GM19035 (cell line): Measurements from ENCODE around the gene TMEM108.
A peak's percentile ranks its signal among the peaks of the same experiment; 100 is the strongest.

ENCODE experiments used
- ATAC-seq: cut with Tn5 transposase; IDR thresholded peaks from one replicate; pipeline ENCODE4 v1.9.1; 2021; ENCODE audit not compliant: unreplicated experiment

TMEM108 gene

DNA sequence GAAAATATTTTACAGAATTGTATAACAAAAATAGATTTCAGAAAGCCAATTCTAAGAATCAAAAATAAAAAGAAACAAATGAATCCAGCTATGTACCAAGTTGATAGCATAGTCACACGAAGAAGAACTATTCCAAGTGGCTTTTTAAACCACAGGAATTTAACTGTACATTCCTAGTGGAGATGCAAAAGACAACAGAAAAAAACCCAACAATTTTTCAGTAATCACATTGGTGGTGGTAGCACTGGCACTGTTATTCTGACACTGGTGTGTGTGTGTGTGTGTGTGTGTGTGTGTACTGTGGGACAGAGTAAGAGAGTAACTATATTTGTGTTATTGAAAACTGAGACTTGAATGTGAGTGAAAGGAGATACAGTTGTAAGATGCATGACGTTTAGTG, 370.8 kb downstream of the TMEM108 start:
- ATAC-seq = no peak

DNA sequence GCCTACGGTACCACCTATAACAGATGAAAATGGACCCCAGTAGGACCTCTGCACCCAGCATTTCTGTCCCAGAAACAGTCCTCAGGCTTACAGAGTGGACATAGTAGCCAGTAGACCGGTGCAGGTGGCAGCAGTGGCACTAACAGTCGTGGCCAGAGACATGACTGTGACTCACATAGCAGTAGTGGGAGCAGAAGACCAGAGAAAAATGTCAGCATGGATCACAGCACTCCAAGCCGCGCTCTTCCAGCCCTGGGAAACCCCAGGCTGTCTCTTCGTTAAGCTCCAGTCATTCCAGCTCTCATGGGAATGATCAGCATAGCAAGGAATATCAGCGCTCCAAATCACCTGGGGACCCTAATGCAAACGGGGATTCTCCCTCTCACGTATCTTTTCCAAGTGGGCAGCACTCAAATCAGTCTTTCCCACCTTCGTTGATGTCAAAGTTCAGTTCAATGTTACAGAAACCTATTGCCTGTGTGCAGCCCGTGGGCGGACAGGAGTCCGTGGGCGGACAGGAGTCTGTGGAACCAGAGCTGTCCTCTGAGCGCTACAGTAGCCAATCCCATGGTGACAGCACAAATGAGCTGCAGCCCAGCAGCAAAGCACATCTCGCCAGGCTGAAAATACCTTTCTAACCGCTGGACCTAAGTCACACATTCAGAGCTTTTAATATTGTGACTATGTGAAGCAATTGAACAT, 372.2 kb downstream of the TMEM108 start:
- no peak for ATAC-seq

- no peak for ATAC-seq
Observed at GRCh38 chr3:133412183-133413132, 374.3 kb downstream of the TMEM108 start.

GRCh38 chr3:133413161-133414020, 375.2 kb downstream of the TMEM108 start:
- no peak for ATAC-seq

DNA sequence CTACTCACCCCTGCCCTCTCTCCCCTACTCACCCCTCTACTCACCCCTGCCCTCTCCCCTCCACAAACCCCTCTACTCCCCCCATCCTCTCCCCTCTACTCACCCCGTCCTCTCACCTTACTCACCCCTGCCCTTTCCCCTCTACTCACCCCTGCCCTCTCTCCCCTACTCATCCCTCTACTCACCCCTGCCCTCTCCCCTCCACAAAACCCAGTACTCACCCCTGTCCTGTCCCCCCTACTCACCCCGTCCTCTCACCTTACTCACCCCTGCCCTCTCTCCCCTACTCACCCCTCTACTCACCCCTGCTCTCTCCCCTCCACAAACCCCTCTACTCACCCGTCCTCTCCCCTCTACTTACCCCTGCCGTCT, 375.8 kb downstream of the TMEM108 start:
- no peak for ATAC-seq

DNA sequence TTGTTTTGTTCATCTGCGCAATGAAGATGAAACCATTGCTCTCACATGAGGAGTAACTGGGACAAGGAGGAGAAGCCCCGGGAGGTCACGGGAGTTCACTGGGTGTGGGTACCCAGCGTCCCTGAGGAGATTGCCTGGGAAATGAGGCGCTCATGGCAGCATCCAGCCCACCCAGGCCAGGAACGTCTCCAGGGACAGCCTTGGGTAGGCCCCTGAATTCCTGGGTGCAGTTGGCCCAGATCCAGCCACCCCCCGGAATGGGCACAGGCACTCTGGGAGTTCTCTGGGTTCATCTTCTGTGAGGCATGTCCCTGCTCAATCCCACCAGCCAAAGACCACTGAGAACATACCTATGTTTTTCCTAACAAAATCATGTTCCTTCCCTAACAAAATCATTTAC, 380.2 kb downstream of the TMEM108 start:
- ATAC-seq = no peak

DNA sequence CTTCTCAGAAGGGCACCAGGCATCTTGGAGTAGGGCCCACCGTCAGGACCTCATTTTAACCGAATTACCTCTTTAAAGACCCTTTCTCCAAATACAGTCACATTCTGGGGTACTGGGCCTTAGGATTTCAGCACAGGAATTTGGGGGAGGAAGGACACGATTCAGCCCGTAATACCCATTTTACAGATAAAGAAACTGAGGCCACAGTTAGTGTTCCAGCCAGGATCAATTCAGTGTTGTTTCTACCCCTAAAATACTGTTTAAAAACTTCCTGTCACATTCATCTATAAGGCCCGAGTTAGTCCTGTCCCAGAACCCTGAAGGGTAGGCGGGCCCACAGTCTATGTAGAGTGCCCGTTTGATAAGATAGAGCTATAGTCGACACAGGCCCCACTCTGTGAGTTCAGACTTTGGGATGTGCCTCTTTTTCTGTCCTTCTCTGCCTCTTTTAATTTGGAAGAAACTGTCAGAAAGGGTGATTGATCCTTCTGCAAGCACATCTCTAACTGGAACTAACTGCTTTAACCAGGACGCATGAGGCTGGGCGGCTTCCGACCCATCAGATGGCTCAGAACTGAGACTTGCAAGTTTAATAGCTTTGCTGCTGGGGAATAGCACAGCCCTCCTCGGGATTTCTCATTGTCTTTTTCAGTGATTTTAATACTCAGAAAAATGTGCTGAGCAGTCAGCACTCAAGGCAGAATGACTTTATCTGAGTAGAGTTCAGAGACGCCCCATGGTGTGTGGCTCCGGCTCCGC, 381.1 kb downstream of the TMEM108 start:
- ATAC-seq = no peak

DNA sequence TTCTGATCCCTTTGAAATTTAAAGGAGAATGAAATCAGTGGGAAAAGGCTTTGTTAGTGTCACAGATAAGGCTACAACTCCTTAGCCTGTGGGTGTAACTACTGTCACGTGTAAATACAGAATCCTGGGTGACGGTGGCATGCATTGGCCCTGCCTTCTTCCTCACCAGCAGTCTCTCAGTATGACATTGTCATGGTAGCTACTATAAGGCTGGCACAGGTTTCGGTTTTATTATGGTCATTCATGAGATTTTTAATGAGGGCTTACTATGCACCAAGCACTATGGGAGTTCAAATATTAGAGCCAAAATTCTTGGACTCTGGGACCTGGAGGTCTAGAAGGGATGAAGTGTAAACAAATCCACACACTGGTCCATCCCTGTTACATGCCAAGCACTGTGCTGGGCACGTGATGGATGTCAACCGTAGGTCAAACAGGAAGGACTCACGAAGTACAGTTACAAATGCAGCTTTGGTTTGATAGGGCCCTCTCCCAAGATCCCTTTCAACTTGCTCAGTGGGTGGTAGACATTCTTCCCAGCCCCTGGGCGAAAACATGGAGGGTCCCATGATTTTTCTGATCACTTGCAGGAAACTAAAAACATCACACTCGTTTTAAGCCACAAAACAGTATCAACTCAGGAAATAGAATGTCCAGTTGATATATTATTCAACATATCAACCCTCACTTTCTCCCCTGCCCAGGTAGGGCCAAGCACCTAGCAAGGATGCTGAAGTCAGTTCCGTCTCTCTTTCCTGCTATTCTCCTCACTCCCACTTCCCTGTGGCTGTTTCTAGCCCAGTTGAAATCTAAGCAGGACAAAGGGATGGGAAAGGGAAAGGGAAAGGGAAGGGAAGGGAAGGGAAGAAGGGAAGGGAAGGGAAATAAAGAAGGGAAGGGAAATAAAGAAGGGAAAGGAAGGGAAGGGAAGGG, 387.0 kb downstream of the TMEM108 start:
- ATAC-seq = peak; percentile 41

- no peak for ATAC-seq
Observed at GRCh38 chr3:133425898-133426297, 387.7 kb downstream of the TMEM108 start.

DNA sequence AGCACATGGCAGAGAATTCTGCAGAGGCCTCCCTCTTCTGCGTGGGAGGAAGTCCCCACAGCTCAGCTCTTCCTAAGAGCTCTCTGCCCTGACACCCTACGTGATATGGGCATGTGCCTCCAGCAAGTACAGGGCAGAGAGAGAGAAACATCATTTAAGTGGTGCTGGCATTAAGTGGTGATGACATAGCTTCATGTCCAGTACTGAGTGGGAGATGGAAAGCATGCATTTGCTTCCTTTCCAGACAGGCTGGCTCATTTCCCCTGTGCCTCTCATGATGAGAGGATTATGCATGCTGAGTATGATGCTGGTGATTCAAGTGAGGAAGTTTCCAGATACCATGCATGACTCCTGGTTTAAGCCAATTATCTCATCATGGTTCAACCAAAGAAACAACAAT, 388.5 kb downstream of the TMEM108 start:
- no peak for ATAC-seq

DNA sequence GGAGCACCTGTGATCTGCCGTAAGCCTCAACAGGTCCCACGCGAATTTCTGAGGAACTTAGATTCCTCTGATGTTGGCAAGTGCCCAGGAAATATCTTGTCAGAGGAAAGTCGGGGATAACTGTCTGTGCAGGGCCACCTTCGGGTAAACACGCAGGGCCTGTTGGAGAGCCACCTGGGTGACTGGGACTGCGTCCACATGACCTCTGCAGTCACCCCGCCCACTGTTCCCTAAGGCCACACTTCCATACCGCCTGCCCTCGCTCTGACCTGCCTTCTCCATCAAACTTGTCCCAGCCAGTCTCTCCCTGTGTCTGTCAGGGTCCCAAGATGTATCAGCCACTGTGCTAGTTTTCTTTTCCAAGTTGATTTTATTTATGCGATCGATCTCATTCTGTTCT, 390.4 kb downstream of the TMEM108 start:
- ATAC-seq = no peak

- ATAC-seq = no peak
Observed at GRCh38 chr3:133429063-133429462, 390.9 kb downstream of the TMEM108 start.

GRCh38 chr3:133439563-133439962, 401.4 kb downstream of the TMEM108 start:
- no peak for ATAC-seq

- no peak for ATAC-seq
Observed at GRCh38 chr3:133440652-133441051, 402.5 kb downstream of the TMEM108 start.

DNA sequence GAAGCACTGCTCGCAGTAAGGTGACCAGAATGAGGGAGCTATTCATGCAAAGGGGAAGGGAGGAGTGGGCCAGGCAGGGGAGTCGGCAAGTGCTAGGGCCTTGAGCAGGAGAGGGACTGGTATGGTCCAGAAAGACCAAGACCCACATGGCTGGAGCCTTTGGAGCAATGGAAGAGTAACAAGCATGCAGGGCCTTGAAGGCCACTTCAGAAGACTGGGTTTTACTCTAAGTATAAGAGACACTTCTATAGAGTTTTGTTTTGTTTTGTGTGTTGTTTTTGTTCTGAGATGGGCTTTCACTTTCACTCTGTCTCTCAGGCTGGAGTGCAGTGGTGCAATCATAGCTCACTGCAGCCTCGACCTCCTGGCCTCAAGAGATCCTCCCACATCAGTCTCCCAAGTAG, 403.7 kb downstream of the TMEM108 start:
- ATAC-seq = peak; percentile 78

GRCh38 chr3:133442518-133442917, 404.3 kb downstream of the TMEM108 start:
- ATAC-seq = no peak

- no peak for ATAC-seq
Observed at GRCh38 chr3:133443649-133444422, 405.6 kb downstream of the TMEM108 start.

DNA sequence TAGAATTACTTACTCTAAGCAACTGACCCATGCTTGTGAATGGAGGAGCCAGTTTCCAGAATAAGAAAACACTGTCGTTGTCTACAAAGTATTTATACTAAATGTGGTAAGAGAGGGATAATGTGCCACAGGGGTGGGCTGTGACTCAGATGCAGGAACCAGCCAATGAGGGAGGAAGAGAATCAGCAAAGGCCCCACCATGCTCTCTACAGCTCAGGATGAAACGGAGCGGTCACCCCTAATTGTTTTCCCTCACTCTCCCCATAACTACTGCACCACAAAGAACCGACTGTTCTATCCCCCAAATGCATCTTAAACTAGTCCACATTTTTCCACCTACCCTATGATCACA, 406.2 kb downstream of the TMEM108 start:
- ATAC-seq = no peak

DNA sequence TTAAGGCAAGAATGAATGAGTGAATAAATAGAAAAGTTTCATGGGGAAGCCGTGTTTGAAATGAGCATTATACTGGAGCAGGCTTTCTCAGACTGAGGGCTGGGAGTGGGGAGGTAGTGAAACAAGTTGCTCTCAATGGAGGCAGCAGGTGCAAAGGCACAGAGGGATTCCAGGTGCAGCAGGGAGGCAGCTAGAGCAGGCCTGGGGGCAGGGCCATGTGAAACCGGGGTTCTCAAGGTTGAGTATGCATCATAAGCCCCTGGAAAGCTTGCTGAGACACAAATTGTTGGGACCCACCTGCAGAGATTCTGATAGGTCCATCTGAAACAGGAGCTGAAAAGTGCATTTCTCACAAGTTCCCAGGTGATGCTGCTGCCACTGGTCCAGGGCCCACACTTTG, 406.9 kb downstream of the TMEM108 start:
- no peak for ATAC-seq
